GM12801 (cell line): ENCODE measurements around the gene ZNF512B.

Source experiments
- TF ChIP-seq, protein P1 (sequence below): IDR thresholded peaks from one replicate; pipeline ENCODE4 v1.5.1; 2011; ENCODE audit warnings: control low read depth; ENCODE audit not compliant: insufficient read length; ENCODE audit errors: extremely low read depth

Gene ZNF512B

GRCh38 chr20:63931735-63932134 is 38.0 kb downstream of the ZNF512B start:
- TF ChIP-seq, protein P1, sequence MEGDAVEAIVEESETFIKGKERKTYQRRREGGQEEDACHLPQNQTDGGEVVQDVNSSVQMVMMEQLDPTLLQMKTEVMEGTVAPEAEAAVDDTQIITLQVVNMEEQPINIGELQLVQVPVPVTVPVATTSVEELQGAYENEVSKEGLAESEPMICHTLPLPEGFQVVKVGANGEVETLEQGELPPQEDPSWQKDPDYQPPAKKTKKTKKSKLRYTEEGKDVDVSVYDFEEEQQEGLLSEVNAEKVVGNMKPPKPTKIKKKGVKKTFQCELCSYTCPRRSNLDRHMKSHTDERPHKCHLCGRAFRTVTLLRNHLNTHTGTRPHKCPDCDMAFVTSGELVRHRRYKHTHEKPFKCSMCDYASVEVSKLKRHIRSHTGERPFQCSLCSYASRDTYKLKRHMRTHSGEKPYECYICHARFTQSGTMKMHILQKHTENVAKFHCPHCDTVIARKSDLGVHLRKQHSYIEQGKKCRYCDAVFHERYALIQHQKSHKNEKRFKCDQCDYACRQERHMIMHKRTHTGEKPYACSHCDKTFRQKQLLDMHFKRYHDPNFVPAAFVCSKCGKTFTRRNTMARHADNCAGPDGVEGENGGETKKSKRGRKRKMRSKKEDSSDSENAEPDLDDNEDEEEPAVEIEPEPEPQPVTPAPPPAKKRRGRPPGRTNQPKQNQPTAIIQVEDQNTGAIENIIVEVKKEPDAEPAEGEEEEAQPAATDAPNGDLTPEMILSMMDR, result no peak

DNA sequence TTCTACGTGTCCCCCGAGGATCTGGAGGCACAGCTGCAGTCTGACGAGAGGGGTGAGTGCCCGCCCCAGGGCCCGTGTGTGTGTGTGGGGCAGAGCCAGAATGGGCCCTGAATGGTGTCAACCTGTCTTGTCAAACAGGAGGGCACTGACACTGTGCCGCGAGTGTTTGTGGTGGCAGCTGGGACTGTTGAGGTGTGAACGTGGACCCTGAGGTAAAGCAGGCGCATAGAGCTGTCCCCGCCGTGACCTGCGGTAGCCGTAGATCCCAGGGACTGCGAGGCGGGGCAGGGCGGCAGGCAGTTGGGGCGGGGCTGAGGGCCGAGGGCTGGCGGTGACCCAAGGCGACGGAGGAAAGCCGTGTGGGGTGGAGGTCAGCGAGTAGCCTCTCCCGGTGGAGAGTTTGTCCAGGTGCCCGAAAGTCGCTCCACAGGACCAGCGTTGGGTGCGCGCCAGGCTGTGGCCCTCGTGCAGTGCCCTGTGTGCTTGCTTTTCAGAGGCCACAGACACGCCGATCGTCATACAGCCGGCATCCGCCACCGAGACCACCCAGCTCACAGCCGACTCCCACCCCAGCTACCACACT is 38.7 kb downstream of the ZNF512B start:
- TF ChIP-seq, protein P1, result no peak

- TF ChIP-seq, protein P1, result no peak
Measured at GRCh38 chr20:63929071-63929470, 40.7 kb downstream of the ZNF512B start.

- TF ChIP-seq, protein P1, result no peak
Measured at GRCh38 chr20:63926298-63926697, 43.4 kb downstream of the ZNF512B start.

DNA sequence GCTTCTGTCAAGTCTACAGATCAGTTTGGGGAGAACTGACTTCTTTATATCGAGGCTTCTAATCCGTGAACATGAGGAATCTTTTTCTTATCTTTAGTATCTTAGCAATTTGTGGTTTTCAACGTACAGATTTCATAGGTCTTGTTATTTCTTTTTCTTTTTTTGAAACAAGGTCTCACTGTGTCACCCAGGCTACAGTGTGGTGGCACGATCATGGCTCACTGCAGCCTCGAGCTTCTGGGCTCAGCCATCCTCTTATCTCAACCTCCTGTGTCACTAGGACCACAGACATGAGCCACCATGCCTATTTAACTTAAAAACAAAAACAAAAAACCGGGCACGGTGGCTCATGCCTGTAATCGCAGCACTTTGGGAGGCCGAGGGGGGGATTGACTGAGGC is 45.5 kb downstream of the ZNF512B start:
- TF ChIP-seq, protein P1, result no peak

- TF ChIP-seq, protein P1, result no peak
Measured at GRCh38 chr20:63923651-63924050, 46.1 kb downstream of the ZNF512B start.

DNA sequence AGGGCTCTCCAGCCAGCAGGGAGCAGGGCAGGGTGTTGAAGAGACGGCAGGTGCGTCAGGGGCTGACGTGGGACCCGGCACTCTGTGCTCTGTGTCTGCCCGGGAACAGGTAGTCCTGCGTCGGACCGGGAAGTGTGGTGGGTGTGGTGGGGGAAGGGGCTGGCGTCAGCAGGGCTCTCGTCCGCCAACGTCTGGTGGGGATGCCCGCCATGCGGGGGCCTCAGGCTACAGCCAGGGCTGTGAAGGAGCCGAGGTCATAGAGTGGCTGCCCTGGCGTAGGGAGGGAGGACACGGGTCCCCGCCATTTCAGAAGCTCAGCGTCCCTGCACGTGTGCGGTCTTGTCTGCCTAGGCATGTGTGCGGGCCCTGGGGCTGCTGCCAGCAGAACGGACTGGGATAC is 49.5 kb downstream of the ZNF512B start:
- TF ChIP-seq, protein P1, result no peak
